Keratinocyte (primary cell): Measurements from ENCODE around the gene DIP2C.
"Not testable (repeated sequence)": the region's sequence is repeated elsewhere in the genome, so short reads cannot be mapped to it uniquely, and the experiment has no call there.

Experiments
- EZH2 ChIP-seq: IDR thresholded peaks from one replicate; pipeline ENCODE4 v1.6.1; 2012; ENCODE audit warnings: inconsistent platforms, mild to moderate bottlenecking, low read length, moderate library complexity
- TF ChIP-seq, protein P1 (sequence below), 3 experiments: IDR thresholded peaks in 1 of 3; conservative IDR thresholded peaks in 1 of 3; optimal IDR thresholded peaks in 1 of 3; 2 replicates in 2 of 3; 3 replicates in 1 of 3; pipeline versions ENCODE3 to v1.5.1; 2011; ENCODE audit warnings: low read length in 3 of 3, mild to moderate bottlenecking in 3 of 3, moderate library complexity in 2 of 3, control low read depth in 1 of 3, inconsistent platforms in 1 of 3; ENCODE audit not compliant: insufficient read depth in 2 of 3; ENCODE audit errors: extremely low read depth in 1 of 3

DNA sequence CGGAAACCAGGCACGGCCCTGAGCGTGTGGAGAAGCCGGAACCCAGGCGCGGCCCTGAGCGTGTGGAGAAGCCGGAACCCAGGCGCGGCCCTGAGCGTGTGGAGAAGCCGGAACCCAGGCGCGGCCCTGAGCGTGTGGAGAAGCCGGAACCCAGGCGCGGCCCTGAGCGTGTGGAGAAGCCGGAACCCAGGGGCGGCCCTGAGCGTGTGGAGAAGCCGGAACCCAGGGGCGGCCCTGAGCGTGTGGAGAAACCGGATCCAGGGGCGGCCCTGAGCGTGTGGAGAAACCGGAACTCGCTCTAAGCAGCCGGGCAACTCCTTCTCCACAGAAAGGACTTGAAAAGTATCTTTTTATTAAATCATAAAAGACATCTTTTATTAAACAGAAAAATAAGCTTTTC is 388.9 kb downstream of the DIP2C start:
- TF ChIP-seq, protein P1, sequence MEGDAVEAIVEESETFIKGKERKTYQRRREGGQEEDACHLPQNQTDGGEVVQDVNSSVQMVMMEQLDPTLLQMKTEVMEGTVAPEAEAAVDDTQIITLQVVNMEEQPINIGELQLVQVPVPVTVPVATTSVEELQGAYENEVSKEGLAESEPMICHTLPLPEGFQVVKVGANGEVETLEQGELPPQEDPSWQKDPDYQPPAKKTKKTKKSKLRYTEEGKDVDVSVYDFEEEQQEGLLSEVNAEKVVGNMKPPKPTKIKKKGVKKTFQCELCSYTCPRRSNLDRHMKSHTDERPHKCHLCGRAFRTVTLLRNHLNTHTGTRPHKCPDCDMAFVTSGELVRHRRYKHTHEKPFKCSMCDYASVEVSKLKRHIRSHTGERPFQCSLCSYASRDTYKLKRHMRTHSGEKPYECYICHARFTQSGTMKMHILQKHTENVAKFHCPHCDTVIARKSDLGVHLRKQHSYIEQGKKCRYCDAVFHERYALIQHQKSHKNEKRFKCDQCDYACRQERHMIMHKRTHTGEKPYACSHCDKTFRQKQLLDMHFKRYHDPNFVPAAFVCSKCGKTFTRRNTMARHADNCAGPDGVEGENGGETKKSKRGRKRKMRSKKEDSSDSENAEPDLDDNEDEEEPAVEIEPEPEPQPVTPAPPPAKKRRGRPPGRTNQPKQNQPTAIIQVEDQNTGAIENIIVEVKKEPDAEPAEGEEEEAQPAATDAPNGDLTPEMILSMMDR (optimal IDR thresholded peaks at IDR 0.05 in 1 of 3, IDR thresholded peaks at IDR 0.05 in 1 of 3, conservative IDR thresholded peaks at IDR 0.05 in 1 of 3; ENCODE audit: extremely low read depth in 1 of 3, insufficient read depth in 2 of 3, low read length in 3 of 3), result not testable (repeated sequence)
- TF ChIP-seq EZH2, result not testable (repeated sequence)
